BLaER1 treated with 17β-estradiol and CSF1 and Interleukin-3, amounts not matched to agents 10 nM and 100 nM (cell line): ENCODE data around the gene WFS1.

Experiments used
- H3K27ac ChIP-seq, 11 experiments: shearing (Covaris generic); formaldehyde crosslinking; 2 replicates each; pipeline ENCODE4 v1.8.1; 2022
- H3K27me3 ChIP-seq, 11 experiments: shearing (Covaris generic); formaldehyde crosslinking; 2 replicates each; pipeline ENCODE4 v1.8.1; 2022
- H3K36me3 ChIP-seq, 11 experiments: shearing (Covaris generic); formaldehyde crosslinking; 2 replicates each; pipeline ENCODE4 v1.8.1; 2022
- H3K4me1 ChIP-seq, 10 experiments: shearing (Covaris generic); formaldehyde crosslinking; 2 replicates each; pipeline ENCODE4 v1.8.1; 2022
- H3K4me2 ChIP-seq, 11 experiments: shearing (Covaris generic); formaldehyde crosslinking; 2 replicates each; pipeline ENCODE4 v1.8.1; 2022
- H3K4me3 ChIP-seq, 10 experiments: shearing (Covaris generic); formaldehyde crosslinking; 2 replicates each; pipeline ENCODE4 v1.8.1; 2022
- H3K9ac ChIP-seq, 11 experiments: shearing (Covaris generic); formaldehyde crosslinking; 2 replicates each; pipeline ENCODE4 v1.8.1; 2022
- H3K9me3 ChIP-seq, 11 experiments: shearing (Covaris generic); formaldehyde crosslinking; replicated peaks in 1 of 11; 2 replicates each; pipeline ENCODE4 v1.8.1; 2022
- H4K20me1 ChIP-seq, 11 experiments: shearing (Covaris generic); formaldehyde crosslinking; 2 replicates each; pipeline ENCODE4 v1.8.1; 2022
- Cebpa-rat ChIP-seq, 11 experiments: shearing (Covaris generic); IDR thresholded peaks; 2 replicates each; pipeline ENCODE4 v1.8.1; 2022

Gene WFS1

DNA sequence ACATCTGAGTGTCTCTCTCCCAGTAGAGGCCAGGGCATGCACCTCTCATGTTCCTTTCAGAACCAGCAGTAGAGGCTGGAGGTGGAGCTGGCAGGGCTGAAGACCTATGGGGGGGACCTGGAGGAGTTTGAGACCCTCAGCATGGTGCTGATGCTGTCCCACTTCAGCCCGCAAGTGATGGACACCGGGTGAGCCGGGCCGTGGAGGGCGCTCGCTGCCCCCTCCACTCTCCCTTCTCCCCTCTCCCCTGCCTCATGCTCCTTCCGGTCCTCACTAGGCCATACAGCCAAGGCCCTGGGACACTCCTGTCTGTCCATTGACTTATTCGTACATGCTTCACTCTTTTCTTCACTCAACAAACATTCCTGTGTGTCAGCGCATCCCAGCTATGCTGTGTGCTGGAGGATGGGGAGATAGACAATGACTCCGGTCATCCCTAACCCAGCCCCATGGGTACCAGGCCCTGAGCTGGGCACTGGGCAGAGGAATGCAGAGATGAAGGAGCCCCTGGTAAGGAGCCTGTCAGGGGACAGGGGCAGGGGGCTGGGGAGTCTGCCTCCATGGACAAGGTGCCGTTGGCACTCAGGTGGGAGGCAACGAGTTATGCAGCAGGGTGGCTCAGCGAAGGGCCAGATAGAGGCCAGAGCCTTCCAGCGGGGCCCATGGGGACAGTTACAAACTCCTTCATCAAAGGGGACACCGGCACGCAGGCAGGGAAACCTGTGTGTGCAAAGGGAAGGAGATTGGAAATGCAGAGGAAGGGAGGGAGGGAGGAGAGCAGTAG, 28.4 kb upstream of the WFS1 start:
- H3K27me3 ChIP-seq: no peaks in the 10 kb centered on the region
- H3K27ac ChIP-seq: no peak overlapping the region
- H3K4me3 ChIP-seq: no peak overlapping the region
- no peak overlapping the region for H3K9ac ChIP-seq
- no peak for TF ChIP-seq Cebpa-rat (IDR thresholded peaks at IDR 0.05)
- peaks cover 0 to 8% (median 0%) of the 10 kb centered on the region in 11 experiments; a peak in 2 of 22 replicates for H4K20me1 ChIP-seq
- no peak overlapping the region for H3K4me2 ChIP-seq
- peaks cover 0 to 6% (median 0%) of the 10 kb centered on the region in 11 experiments; a peak in 1 of 22 replicates for H3K36me3 ChIP-seq
- H3K4me1 ChIP-seq: peaks cover 0 to 13% (median 6%) of the 10 kb centered on the region in 10 experiments; a peak in 9 of 20 replicates
- peaks cover 29 to 33% (median 30%) of the 10 kb centered on the region in 11 experiments for H3K9me3 ChIP-seq

DNA sequence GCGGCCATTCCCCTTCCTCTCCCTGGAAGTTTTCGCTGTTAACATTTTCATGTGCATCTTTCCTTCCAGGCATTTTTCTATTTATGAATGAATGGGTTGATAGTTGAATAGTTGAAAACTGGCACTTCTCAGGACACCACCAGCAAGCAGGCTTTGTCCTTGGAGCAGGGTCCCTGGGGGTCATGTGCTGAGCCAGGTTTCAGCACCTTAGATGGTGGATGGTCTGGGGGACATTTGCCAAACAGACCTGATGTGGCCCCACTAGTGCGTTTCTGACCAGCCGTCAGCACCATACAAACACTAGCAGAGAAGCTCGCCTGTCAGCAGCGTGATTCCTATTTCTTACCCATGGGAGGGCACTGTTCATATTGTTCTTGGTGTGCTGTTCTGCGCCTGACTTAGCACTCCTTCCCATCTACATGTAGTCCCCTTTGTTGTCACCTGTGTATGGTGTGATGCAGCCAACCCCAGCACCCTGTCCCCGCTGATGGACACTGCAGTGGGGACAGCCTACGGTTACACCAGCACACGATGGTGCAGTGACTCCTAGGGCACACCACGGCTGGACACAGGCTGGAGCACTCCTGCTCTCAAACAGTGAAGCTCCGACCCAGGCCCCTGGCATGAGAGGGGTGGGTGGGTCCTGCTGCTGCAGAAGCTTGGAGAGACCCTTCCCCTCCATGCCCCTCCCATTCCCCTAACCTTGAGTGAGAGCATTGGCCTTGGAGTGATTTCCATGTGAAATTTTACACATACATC, 27.2 kb upstream of the WFS1 start:
- H3K4me2 ChIP-seq: no peak overlapping the region

DNA sequence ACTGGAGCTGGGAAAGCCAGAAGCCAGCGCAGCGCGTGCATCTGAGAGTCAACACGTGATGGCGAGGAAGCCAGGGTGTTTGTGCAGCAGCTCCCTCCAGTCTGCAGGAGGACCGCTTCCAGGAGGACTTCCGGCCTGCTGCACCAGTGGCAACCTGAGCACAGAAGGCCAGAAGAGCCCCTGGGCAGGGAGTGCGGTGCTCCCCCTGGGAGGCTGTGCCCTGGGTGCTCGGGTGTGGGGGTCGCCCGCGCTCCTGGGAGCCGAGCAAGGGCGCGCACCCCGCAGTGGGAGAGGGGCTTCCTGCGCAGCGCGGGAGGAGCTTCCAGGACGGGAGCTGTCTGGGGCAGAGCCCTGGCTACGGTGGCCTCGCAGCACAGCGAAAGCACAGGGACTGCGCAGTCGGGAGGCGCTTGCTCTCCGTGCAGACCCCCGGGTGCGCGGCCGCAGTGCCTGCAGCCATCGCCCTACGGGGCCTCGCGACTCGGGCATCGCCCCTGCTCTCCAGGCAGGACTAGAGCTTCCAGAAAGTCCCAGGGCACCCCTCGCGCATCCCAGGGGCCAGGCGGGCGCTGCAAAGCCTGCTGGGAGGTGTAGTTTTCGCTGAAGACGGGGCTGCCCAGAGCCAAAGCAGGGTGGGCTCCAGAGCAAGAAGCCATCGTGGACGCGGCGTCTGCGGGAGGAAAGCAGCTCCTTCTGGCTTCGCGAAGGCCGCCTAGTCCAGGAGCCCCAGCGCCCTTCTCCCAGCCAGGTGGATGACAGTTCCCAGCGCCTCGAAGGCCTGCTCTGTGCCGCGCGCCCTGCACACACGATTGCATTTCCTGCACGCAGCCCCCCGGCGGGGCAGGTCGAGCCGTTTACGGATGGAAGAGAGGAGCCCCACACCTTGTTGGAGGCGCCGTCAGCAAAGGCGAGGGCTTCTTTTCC, 24.1 kb upstream of the WFS1 start:
- Histone ChIP-seq H3K9me3 (peaks cover 34 to 40% (median 36%) of the 10 kb centered on the region in 11 experiments), H3K4me3 (0 out of 20 replicates have a peak overlapping the region, but pooled peaks of 1 of the 10 experiments have one; percentile 14), H3K27me3 (peaks cover 0 to 16% (median 8%) of the 10 kb centered on the region in 11 experiments; a peak in 16 of 22 replicates), H3K9ac (no peak overlapping the region), H3K4me2 (no peak overlapping the region), H3K4me1 (peaks cover 0 to 13% (median 4%) of the 10 kb centered on the region in 10 experiments; a peak in 8 of 20 replicates), H3K27ac (no peak overlapping the region), H4K20me1 (0 out of 22 replicates have a peak, but pooled peaks cover 0 to 5% (median 0%) of the 10 kb centered on the region in 11 experiments), H3K36me3 (peaks cover 0 to 6% (median 0%) of the 10 kb centered on the region in 11 experiments; a peak in 1 of 22 replicates)
- no peak for TF ChIP-seq Cebpa-rat (IDR thresholded peaks at IDR 0.05)

More for the DNA sequence above, 27.2 kb upstream of the WFS1 start:
- Histone ChIP-seq H4K20me1 (peaks cover 0 to 8% (median 0%) of the 10 kb centered on the region in 11 experiments; a peak in 2 of 22 replicates), H3K27me3 (no peaks in the 10 kb centered on the region), H3K4me1 (peaks cover 0 to 3% (median 0%) of the 10 kb centered on the region in 10 experiments; a peak in 2 of 20 replicates), H3K9ac (no peak overlapping the region), H3K36me3 (peaks cover 0 to 6% (median 0%) of the 10 kb centered on the region in 11 experiments; a peak in 1 of 22 replicates), H3K9me3 (peaks cover 34 to 40% (median 36%) of the 10 kb centered on the region in 11 experiments), H3K4me3 (no peak overlapping the region), H3K27ac (no peak overlapping the region)
- TF ChIP-seq Cebpa-rat (IDR thresholded peaks at IDR 0.05): no peak

DNA sequence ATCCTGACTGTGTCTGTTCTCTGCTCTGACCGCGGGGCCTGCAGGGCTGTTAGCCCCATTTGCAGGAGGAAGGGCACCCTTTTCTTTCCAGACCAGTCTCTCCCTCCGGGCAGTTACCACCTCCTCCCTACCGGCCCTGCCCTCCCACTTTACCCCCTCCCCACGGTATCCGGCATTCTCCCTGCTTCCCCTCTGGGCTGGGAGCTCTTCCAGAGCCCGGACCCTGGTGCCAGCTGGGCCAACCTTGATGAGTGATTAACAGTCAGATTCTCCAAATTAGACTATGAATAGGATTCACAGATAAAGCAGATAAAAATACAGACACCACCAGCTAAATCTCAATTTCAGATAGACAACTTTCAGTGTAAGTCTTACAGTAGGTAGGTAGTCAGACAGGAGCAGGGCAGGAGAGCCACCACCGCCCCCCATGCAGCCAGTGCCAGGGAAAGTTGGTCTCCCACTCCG, 23.4 kb upstream of the WFS1 start:
- H3K9me3 ChIP-seq: peaks cover 34 to 40% (median 36%) of the 10 kb centered on the region in 11 experiments
- H3K4me3 ChIP-seq: no peak overlapping the region
- H3K36me3 ChIP-seq: peaks cover 0 to 6% (median 0%) of the 10 kb centered on the region in 11 experiments; a peak in 1 of 22 replicates
- peaks cover 0 to 18% (median 9%) of the 10 kb centered on the region in 11 experiments; a peak in 16 of 22 replicates for H3K27me3 ChIP-seq
- H3K27ac ChIP-seq: no peak overlapping the region
- H4K20me1 ChIP-seq: 0 out of 22 replicates have a peak, but pooled peaks cover 0 to 5% (median 0%) of the 10 kb centered on the region in 11 experiments
- peaks cover 0 to 19% (median 4%) of the 10 kb centered on the region in 10 experiments; a peak in 9 of 20 replicates for H3K4me1 ChIP-seq
- no peak for TF ChIP-seq Cebpa-rat (IDR thresholded peaks at IDR 0.05)
- H3K4me2 ChIP-seq: no peak overlapping the region
- H3K9ac ChIP-seq: no peak overlapping the region

DNA sequence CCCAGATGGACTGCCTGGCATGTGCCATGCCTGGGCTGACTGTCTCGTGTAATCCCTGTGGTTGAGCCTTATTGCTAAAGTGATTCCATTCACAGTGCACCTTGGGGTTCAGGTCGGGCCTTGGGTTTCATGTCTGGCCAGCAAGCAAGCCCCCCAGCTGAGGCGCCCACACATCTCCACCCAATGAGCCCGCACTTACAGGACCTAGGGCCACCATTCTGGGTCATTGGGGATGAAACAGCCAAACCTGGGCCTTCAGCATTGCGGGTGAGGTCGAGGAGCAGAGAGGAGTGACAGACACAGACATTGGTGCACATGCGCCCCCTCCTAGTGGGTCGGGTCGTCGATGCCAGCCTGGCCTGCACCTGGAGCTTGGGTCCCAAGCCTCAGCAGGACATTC, 21.3 kb upstream of the WFS1 start:
- H3K4me3 ChIP-seq: no peak overlapping the region
- H3K9me3 ChIP-seq: peaks cover 32 to 36% (median 35%) of the 10 kb centered on the region in 11 experiments
- H3K27me3 ChIP-seq: peaks cover 0 to 19% (median 9%) of the 10 kb centered on the region in 11 experiments; a peak in 16 of 22 replicates
- H3K4me2 ChIP-seq: peak overlapping the region in 5 of 11 experiments; percentile 15 to 32 (median 21); a peak in 7 of 22 replicates
- H3K36me3 ChIP-seq: peaks cover 0 to 6% (median 0%) of the 10 kb centered on the region in 11 experiments; a peak in 1 of 22 replicates
- H3K4me1 ChIP-seq: peaks cover 0 to 38% (median 10%) of the 10 kb centered on the region in 10 experiments; a peak in 13 of 20 replicates
- no peak overlapping the region for H3K9ac ChIP-seq
- H3K27ac ChIP-seq: no peak overlapping the region
- TF ChIP-seq Cebpa-rat (IDR thresholded peaks at IDR 0.05): no peak
- peaks cover 0 to 18% (median 0%) of the 10 kb centered on the region in 11 experiments; a peak in 1 of 22 replicates for H4K20me1 ChIP-seq

DNA sequence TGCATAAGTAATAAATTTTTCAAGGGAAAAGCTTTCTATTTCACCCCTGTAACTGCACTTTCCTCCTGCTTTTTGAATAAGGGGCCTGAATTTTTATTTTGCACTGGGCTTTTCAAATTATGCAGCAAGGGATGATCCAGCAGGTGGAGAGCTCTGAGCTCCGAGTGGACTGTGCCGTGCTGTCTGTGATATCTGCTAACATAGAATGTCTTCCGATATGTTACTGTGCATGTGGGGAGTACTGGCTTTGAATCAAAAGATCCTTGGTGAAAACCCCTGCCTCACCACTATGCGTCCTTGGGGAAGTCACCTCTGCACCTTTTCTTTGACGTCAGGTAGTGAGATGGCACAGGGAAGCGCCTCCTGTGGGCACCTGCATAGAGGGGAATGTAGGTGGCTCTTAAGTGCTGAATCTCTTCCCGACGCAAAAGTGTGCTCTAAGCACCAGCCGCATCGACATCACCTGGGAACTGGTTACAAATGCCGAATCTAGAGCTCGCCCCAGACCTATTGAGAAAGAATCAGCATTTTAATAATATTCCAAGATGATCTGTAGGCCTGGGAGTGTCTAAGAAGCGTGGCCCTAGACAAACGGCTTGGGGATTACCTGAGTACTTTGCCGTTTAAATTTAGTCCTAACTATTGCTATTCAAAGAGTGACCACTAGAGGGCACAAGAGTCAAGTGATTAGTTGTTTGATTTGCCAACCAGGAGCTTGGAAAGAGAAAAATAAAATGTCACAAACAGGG, 19.2 kb upstream of the WFS1 start:
- H3K4me2 ChIP-seq: peak overlapping the region in 2 of 11 experiments; percentile 5 to 29; a peak in 6 of 22 replicates
- H4K20me1 ChIP-seq: peaks cover 0 to 18% (median 0%) of the 10 kb centered on the region in 11 experiments; a peak in 1 of 22 replicates
- peaks cover 16 to 22% (median 20%) of the 10 kb centered on the region in 11 experiments for H3K9me3 ChIP-seq
- no peak overlapping the region for H3K27ac ChIP-seq
- H3K4me1 ChIP-seq: peaks cover 0 to 57% (median 23%) of the 10 kb centered on the region in 10 experiments; a peak in 13 of 20 replicates
- H3K4me3 ChIP-seq: no peak overlapping the region
- no peak for TF ChIP-seq Cebpa-rat (IDR thresholded peaks at IDR 0.05)
- H3K36me3 ChIP-seq: peaks cover 0 to 6% (median 0%) of the 10 kb centered on the region in 11 experiments; a peak in 1 of 22 replicates
- H3K9ac ChIP-seq: no peak overlapping the region
- H3K27me3 ChIP-seq: peaks cover 0 to 29% (median 9%) of the 10 kb centered on the region in 11 experiments; a peak in 16 of 22 replicates

DNA sequence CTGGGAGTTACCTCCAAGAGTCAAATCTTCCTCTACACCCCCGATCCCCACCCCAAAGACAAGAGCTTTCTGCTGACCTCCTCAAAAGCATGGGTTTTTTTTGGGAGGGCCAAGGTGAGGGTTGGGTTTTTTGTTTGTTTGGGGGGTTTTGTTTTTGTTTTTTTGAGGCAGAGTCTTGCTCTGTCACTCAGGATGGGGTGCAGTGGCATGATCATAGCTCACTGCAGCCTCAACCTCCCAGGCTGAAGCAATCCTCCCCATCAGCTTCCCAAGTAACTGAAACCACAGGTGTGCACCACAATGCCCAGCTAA, 18.7 kb upstream of the WFS1 start:
- Histone ChIP-seq H3K4me1 (peaks cover 0 to 63% (median 28%) of the 10 kb centered on the region in 10 experiments; a peak in 17 of 20 replicates), H3K9me3 (peaks cover 10 to 21% (median 19%) of the 10 kb centered on the region in 11 experiments), H3K27ac (no peak overlapping the region), H4K20me1 (peaks cover 0 to 18% (median 0%) of the 10 kb centered on the region in 11 experiments; a peak in 1 of 22 replicates), H3K4me3 (no peak overlapping the region), H3K27me3 (peaks cover 0 to 29% (median 9%) of the 10 kb centered on the region in 11 experiments; a peak in 16 of 22 replicates), H3K4me2 (peak overlapping the region in 2 of 11 experiments; percentile 5 to 22; a peak in 5 of 22 replicates), H3K9ac (no peak overlapping the region), H3K36me3 (peaks cover 0 to 1% (median 0%) of the 10 kb centered on the region in 11 experiments; a peak in 1 of 22 replicates)
- no peak for TF ChIP-seq Cebpa-rat (IDR thresholded peaks at IDR 0.05)
